ENCODE data around the gene MYO10. TPM values are rescaled to one million over a fixed set of nuclear protein-coding genes. Genes with fewer than 3 reads are reported as not detected.
A peak's percentile ranks its signal among the peaks of the same experiment; 100 is the strongest.

The MYO10 gene
- total RNA-seq, 2 donors from 2014 or later = 40.0 to 89.2 TPM

DNA sequence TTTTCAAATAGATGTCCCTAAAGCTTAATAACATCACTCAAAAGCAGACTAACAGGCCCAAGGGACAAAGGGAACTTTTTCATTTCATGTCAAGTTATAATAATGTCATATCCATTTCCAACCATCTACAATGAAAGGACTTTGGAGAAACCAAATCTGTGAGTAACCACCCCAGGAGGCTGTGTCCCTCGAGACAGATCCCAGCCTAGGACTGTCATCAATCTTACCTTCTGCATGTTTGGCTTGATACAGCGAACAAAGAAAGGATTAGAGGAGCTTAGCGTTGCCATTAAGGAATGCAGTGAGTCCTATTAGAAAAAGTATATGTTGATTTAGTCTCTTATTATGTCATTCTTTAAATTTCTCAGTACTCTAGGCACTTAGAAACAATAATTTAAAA, 181.5 kb downstream of the MYO10 start:
- Histone ChIP-seq H3K9ac (ENCODE audit: extremely low read depth, low read length, poor library complexity, severe bottlenecking) (no peak overlapping the region), H3K9me3 (ENCODE audit: control insufficient read depth, low read length) (no peaks in the 10 kb centered on the region), H3K4me1 (ENCODE audit: control insufficient read depth, insufficient read depth, low read length) (no peaks in the 10 kb centered on the region), H3K36me3 (ENCODE audit: control insufficient read depth, insufficient read depth, low read length) (peaks cover 89% of the 10 kb centered on the region), H3K27me3 (ENCODE audit: control insufficient read depth, insufficient read depth, low read length, poor library complexity, severe bottlenecking) (no peaks in the 10 kb centered on the region), H3K27ac (ENCODE audit: low read depth, low read length) (peak overlapping the region; percentile 77), H3K4me3 (ENCODE audit: low read length) (peak overlapping the region; percentile 32)
- no peaks in the 10 kb centered on the region for H3K27me3 Mint-ChIP-seq (ENCODE audit: insufficient read depth)
- no peak for DNase-seq
- no peak overlapping the region for H3K4me3 Mint-ChIP-seq
- peak overlapping the region; percentile 70 for H3K27ac Mint-ChIP-seq
- TF ChIP-seq, protein P1, sequence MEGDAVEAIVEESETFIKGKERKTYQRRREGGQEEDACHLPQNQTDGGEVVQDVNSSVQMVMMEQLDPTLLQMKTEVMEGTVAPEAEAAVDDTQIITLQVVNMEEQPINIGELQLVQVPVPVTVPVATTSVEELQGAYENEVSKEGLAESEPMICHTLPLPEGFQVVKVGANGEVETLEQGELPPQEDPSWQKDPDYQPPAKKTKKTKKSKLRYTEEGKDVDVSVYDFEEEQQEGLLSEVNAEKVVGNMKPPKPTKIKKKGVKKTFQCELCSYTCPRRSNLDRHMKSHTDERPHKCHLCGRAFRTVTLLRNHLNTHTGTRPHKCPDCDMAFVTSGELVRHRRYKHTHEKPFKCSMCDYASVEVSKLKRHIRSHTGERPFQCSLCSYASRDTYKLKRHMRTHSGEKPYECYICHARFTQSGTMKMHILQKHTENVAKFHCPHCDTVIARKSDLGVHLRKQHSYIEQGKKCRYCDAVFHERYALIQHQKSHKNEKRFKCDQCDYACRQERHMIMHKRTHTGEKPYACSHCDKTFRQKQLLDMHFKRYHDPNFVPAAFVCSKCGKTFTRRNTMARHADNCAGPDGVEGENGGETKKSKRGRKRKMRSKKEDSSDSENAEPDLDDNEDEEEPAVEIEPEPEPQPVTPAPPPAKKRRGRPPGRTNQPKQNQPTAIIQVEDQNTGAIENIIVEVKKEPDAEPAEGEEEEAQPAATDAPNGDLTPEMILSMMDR (conservative IDR thresholded peaks at IDR 0.05) = no peak
- H3K4me1 Mint-ChIP-seq = peaks cover 6% of the 10 kb centered on the region
- WGBS, 2 experiments (ENCODE audit: insufficient coverage in 1 of 2, insufficient read length in 1 of 2) = 20 to 59% methylated on average over 1 to 3 of the region's 3 CpGs
- H3K36me3 Mint-ChIP-seq (ENCODE audit: low read depth) = peaks cover 66% of the 10 kb centered on the region
- H3K9me3 Mint-ChIP-seq = no peaks in the 10 kb centered on the region

DNA sequence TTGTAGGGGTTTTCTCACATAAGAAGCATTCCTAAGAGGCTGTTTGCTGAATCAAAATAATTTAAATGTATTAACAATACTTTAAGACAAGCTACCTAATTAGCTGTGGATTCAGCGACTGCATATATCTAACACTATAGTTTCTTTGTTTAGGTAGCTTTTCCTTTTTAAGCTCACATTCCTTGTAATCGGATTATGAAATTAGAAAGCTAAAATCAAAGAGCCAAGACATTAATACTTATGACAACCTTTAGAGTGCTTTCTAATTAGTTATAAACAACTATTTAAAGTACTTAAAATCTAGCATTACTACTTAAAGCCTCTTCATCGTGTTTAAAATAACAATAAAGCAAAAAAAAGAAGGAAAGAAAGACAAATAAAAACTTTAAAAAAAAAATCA, 182.0 kb downstream of the MYO10 start:
- Histone ChIP-seq H3K9ac (ENCODE audit: extremely low read depth, low read length, poor library complexity, severe bottlenecking) (no peak overlapping the region), H3K27ac (ENCODE audit: low read depth, low read length) (peak overlapping the region; percentile 77), H3K4me1 (ENCODE audit: control insufficient read depth, insufficient read depth, low read length) (no peaks in the 10 kb centered on the region), H3K4me3 (ENCODE audit: low read length) (peak overlapping the region; percentile 32), H3K9me3 (ENCODE audit: control insufficient read depth, low read length) (no peaks in the 10 kb centered on the region), H3K27me3 (ENCODE audit: control insufficient read depth, insufficient read depth, low read length, poor library complexity, severe bottlenecking) (no peaks in the 10 kb centered on the region), H3K36me3 (ENCODE audit: control insufficient read depth, insufficient read depth, low read length) (peaks cover 87% of the 10 kb centered on the region)
- Mint-ChIP-seq H3K27me3 (ENCODE audit: insufficient read depth) (no peaks in the 10 kb centered on the region), H3K27ac (peak overlapping the region; percentile 70), H3K9me3 (no peaks in the 10 kb centered on the region), H3K4me3 (no peak overlapping the region), H3K36me3 (ENCODE audit: low read depth) (peaks cover 65% of the 10 kb centered on the region), H3K4me1 (peaks cover 6% of the 10 kb centered on the region)
- TF ChIP-seq, protein P1 (conservative IDR thresholded peaks at IDR 0.05) = no peak
- 93 to 100% methylated on average over 1 to 3 of the region's 3 CpGs for WGBS, 2 experiments (ENCODE audit: insufficient coverage in 1 of 2, insufficient read length in 1 of 2)
- no peak for DNase-seq

DNA sequence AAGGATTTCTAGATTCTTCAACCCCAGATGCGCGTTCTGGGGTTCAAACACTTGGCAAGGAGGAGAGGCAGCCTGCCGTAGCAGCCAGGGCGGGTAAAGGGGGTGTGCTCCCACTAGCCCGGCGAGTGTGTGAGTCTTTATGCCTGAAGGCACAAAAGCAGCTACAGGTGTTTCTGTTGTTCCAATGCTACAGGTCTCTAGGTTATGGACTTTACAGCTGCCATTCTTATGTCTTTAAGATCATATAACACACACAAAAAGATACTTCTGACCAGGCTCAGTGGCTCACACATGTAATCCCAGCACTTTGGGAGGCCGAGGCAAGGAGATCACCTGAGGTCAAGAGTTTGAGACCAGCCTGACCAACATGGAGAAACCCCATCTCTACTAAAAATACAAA, 185.6 kb downstream of the MYO10 start:
- TF ChIP-seq, protein P1 (conservative IDR thresholded peaks at IDR 0.05) = no peak
- Histone ChIP-seq H3K9ac (ENCODE audit: extremely low read depth, low read length, poor library complexity, severe bottlenecking) (no peak overlapping the region), H3K4me1 (ENCODE audit: control insufficient read depth, insufficient read depth, low read length) (no peaks in the 10 kb centered on the region), H3K36me3 (ENCODE audit: control insufficient read depth, insufficient read depth, low read length) (peaks cover 85% of the 10 kb centered on the region), H3K9me3 (ENCODE audit: control insufficient read depth, low read length) (no peaks in the 10 kb centered on the region), H3K4me3 (ENCODE audit: low read length) (no peak overlapping the region), H3K27me3 (ENCODE audit: control insufficient read depth, insufficient read depth, low read length, poor library complexity, severe bottlenecking) (no peaks in the 10 kb centered on the region), H3K27ac (ENCODE audit: low read depth, low read length) (no peak overlapping the region)
- H3K4me3 Mint-ChIP-seq = no peak overlapping the region
- no peak overlapping the region for H3K27ac Mint-ChIP-seq
- H3K27me3 Mint-ChIP-seq (ENCODE audit: insufficient read depth) = no peaks in the 10 kb centered on the region
- no peak for DNase-seq
- H3K36me3 Mint-ChIP-seq (ENCODE audit: low read depth) = peaks cover 52% of the 10 kb centered on the region
- H3K4me1 Mint-ChIP-seq = peaks cover 6% of the 10 kb centered on the region
- WGBS, 2 experiments (ENCODE audit: insufficient coverage in 1 of 2, insufficient read length in 1 of 2) = 94 to 100% methylated on average over 1 to 7 of the region's 7 CpGs
- H3K9me3 Mint-ChIP-seq = no peaks in the 10 kb centered on the region

Data from endodermal cell (in vitro differentiated cells).